Hepatocyte (in vitro differentiated cells): ENCODE results near the gene LMOD1. TPM values are rescaled to one million over a fixed set of nuclear protein-coding genes. Genes with fewer than 3 reads are reported as not detected.

Experiments
- DNase-seq: peaks from one replicate; pipeline ENCODE4 v3.0.0-alpha.2; 2016; ENCODE audit warnings: low spot score
- H2AFZ ChIP-seq: fragments of 200-600 bp; sonication (generic); 2 replicates; pipeline ENCODE4 v1.6.0; 2016; ENCODE audit warnings: antibody characterized with exemption, mild to moderate bottlenecking
- H3K27ac ChIP-seq: fragments of 200-600 bp; sonication (generic); 2 replicates; pipeline ENCODE4 v1.5.1; 2016; ENCODE audit warnings: mild to moderate bottlenecking
- H3K27me3 ChIP-seq: fragments of 200-600 bp; sonication (generic); 2 replicates; pipeline ENCODE4 v1.6.1; 2016
- H3K36me3 ChIP-seq: fragments of 200-600 bp; sonication (generic); replicated peaks from 2 replicates; pipeline ENCODE4 v1.5.1; 2016; ENCODE audit warnings: low read depth; ENCODE audit not compliant: insufficient read depth
- H3K4me1 ChIP-seq: fragments of 200-600 bp; sonication (generic); 2 replicates; pipeline ENCODE4 v1.5.1; 2016; ENCODE audit warnings: mild to moderate bottlenecking, moderate library complexity; ENCODE audit not compliant: insufficient read depth
- H3K4me2 ChIP-seq: fragments of 200-600 bp; sonication (generic); 2 replicates; pipeline ENCODE4 v1.6.0; 2016
- H3K4me3 ChIP-seq: fragments of 200-600 bp; sonication (generic); 2 replicates; pipeline ENCODE4 v1.5.1; 2016; ENCODE audit warnings: mild to moderate bottlenecking
- H3K79me2 ChIP-seq: fragments of 200-600 bp; sonication (generic); 2 replicates; pipeline ENCODE4 v1.6.0; 2017; ENCODE audit warnings: mild to moderate bottlenecking
- H3K9me2 ChIP-seq: fragments of 200-600 bp; sonication (generic); replicated peaks from 2 replicates; pipeline ENCODE4 v1.6.0; 2017; ENCODE audit warnings: mild to moderate bottlenecking; ENCODE audit not compliant: insufficient read depth
- H3K9me3 ChIP-seq: fragments of 200-600 bp; sonication (generic); 2 replicates; pipeline ENCODE4 v1.5.1; 2016; ENCODE audit warnings: low read depth, mild to moderate bottlenecking
- H4K20me1 ChIP-seq: fragments of 200-600 bp; sonication (generic); 2 replicates; pipeline ENCODE4 v1.6.0; 2016; ENCODE audit warnings: mild to moderate bottlenecking; ENCODE audit not compliant: insufficient read depth, poor library complexity, severe bottlenecking
- CTCF ChIP-seq: fragments of 200-600 bp; sonication (generic); IDR thresholded peaks from 2 replicates; pipeline ENCODE4 v1.5.1; 2016; ENCODE audit warnings: antibody characterized with exemption, mild to moderate bottlenecking; ENCODE audit not compliant: poor library complexity
- EZH2 ChIP-seq: fragments of 200-600 bp; sonication (generic); IDR thresholded peaks from 2 replicates; pipeline ENCODE4 v1.6.1; 2016; ENCODE audit warnings: antibody characterized with exemption, mild to moderate bottlenecking, borderline replicate concordance
- EZH2phosphoT487 ChIP-seq: fragments of 200-600 bp; sonication (generic); IDR thresholded peaks from one replicate; pipeline ENCODE4 v1.6.1; 2018; ENCODE audit warnings: antibody characterized with exemption, mild to moderate bottlenecking, low read depth, moderate library complexity; ENCODE audit not compliant: unreplicated experiment, severe bottlenecking
- WGBS: methylation state at CpG from one replicate; pipeline ENCODE4 v1.1.6; 2016; ENCODE audit warnings: low lambda C conversion rate; ENCODE audit errors: missing lambda C conversion rate; 5-methylcytosine and 5-hydroxymethylcytosine counted together
- polyA plus RNA-seq: library from polyadenylated mRNA; unstranded; fragments of >200 nt; fragmentation: Nextera tagmentation; extraction: Ambion mirVana; gene quantifications from 2 replicates; pipeline ENCODE4 v1.2.1, GENCODE V29; 2016
- total RNA-seq: library from RNA; depleted of rRNA; stranded (reverse); fragments of >200 nt; gene quantifications from 2 replicates; pipeline ENCODE4 v1.2.3, GENCODE V29; 2014

The LMOD1 gene
- total and polyA plus RNA-seq, 2 experiments from 2014 or later, result 6.4 to 8.7 TPM

GRCh38 chr1:201887116-201887866, 59.1 kb downstream of the LMOD1 start:
- TF ChIP-seq EZH2 (no peak), EZH2phosphoT487 (no peak), CTCF (no peak)
- no peak for DNase-seq
- no peaks in the 10 kb centered on the region for H3K79me2 ChIP-seq
- no peaks in the 10 kb centered on the region for H3K9me3 ChIP-seq
- H3K27me3 ChIP-seq, result no peaks in the 10 kb centered on the region
- no peak overlapping the region for H3K4me3 ChIP-seq
- peaks cover 9% of the 10 kb centered on the region for H3K4me1 ChIP-seq
- no peaks in the 10 kb centered on the region for H4K20me1 ChIP-seq
- H2AFZ ChIP-seq, result no peak overlapping the region
- H3K4me2 ChIP-seq, result no peak overlapping the region
- 90% methylated on average over 5 of the region's 5 CpGs for WGBS
- no peak overlapping the region for H3K27ac ChIP-seq
- no peaks in the 10 kb centered on the region for H3K9me2 ChIP-seq
- H3K36me3 ChIP-seq, result no peaks in the 10 kb centered on the region

- no peaks in the 10 kb centered on the region for H3K36me3 ChIP-seq
- no peaks in the 10 kb centered on the region for H3K9me3 ChIP-seq
- no peaks in the 10 kb centered on the region for H3K27me3 ChIP-seq
- TF ChIP-seq CTCF (no peak), EZH2 (no peak), EZH2phosphoT487 (no peak)
- H4K20me1 ChIP-seq, result no peaks in the 10 kb centered on the region
- H3K27ac ChIP-seq, result no peak overlapping the region
- no peaks in the 10 kb centered on the region for H3K79me2 ChIP-seq
- no peaks in the 10 kb centered on the region for H3K9me2 ChIP-seq
- H3K4me3 ChIP-seq, result no peak overlapping the region
- DNase-seq, result no peak
- peaks cover 9% of the 10 kb centered on the region for H3K4me1 ChIP-seq
- WGBS, result 87% methylated on average over 9 of the region's 9 CpGs
- no peak overlapping the region for H3K4me2 ChIP-seq
- H2AFZ ChIP-seq, result no peak overlapping the region
These were observed 60.1 kb downstream of the LMOD1 start for GRCh38 chr1:201886103-201886885.

- H3K27ac ChIP-seq, result no peak overlapping the region
- peaks cover 9% of the 10 kb centered on the region for H3K4me1 ChIP-seq
These were observed 60.7 kb downstream of the LMOD1 start for GRCh38 chr1:201885531-201886075.

More at GRCh38 chr1:201885531-201886075, 60.7 kb downstream of the LMOD1 start:
- WGBS, result 85% methylated on average over 6 of the region's 6 CpGs
- DNase-seq, result no peak
- Histone ChIP-seq H3K27me3 (no peaks in the 10 kb centered on the region), H3K4me2 (no peak overlapping the region), H3K4me3 (no peak overlapping the region), H3K79me2 (no peaks in the 10 kb centered on the region), H2AFZ (no peak overlapping the region), H3K9me3 (no peaks in the 10 kb centered on the region), H3K36me3 (no peaks in the 10 kb centered on the region), H3K9me2 (no peaks in the 10 kb centered on the region), H4K20me1 (no peaks in the 10 kb centered on the region)
- TF ChIP-seq CTCF, result no peak
- no peak for TF ChIP-seq EZH2
- no peak for TF ChIP-seq EZH2phosphoT487
